GM12878 (cell line): ENCODE measurements around the gene UNC13A. TPM values are rescaled to one million over a fixed set of nuclear protein-coding genes. Genes with fewer than 3 reads are reported as not detected.

ENCODE experiments used
- ATAC-seq: fragments of 200-7000 bp; cut with Tn5 transposase; 3 replicates; pipeline ENCODE4 v1.9.1; 2020; ENCODE audit warnings: mild to moderate bottlenecking, moderate library complexity
- BruUV-seq: library from RNA; stranded (reverse); fragments of 400-500 nt; replicated peaks from 2 replicates; lab custom pipeline; 2021; lab: Mats Ljungman, UMichigan
- CTCF ChIA-PET: fragments of 300-600 bp; sonication (Branson Sonifier 250); formaldehyde crosslinking; extraction: SDS; loops from one replicate; lab custom pipeline; 2021; ENCODE audit warnings: inconsistent platforms; lab: Yijun Ruan, JAX
- POLR2A ChIA-PET: fragments of 350-600 bp; formaldehyde crosslinking; extraction: SDS; loops from one replicate; lab custom pipeline; 2021; ENCODE audit warnings: inconsistent platforms; lab: Charles Lee
- RAD21 ChIA-PET: fragments of 300-600 bp; sonication (Branson Sonifier 250); formaldehyde crosslinking; loops from one replicate; lab custom pipeline; 2023; ENCODE audit warnings: antibody characterized with exemption; ENCODE audit not compliant: unreplicated experiment; lab: Charles Lee
- SMC1A ChIA-PET: fragments of 300-600 bp; sonication (Branson Sonifier 250); formaldehyde crosslinking; loops from one replicate; lab custom pipeline; 2023; ENCODE audit not compliant: unreplicated experiment, uncharacterized antibody; lab: Charles Lee
- DNase-seq: peaks from one replicate; pipeline ENCODE4 v3.0.0-alpha.2; 2011; ENCODE audit warnings: low read depth, low spot score
- FAIRE-seq: peaks from 3 replicates; lab custom pipeline; 2011; peaks lifted over from hg19 to GRCh38; lab: Jason Lieb, UNC
- H2AFZ ChIP-seq: 2 replicates; pipeline ENCODE4 v1.6.0; 2011; ENCODE audit warnings: low read depth, low read length, control low read depth; ENCODE audit not compliant: control insufficient read depth
- H3K27ac ChIP-seq: 2 replicates; pipeline ENCODE4 v1.5.1; 2011; ENCODE audit warnings: control low read depth; ENCODE audit not compliant: control insufficient read depth, insufficient read depth
- H3K27me3 ChIP-seq, 2 experiments: replicated peaks in 1 of 2; 2 replicates each; pipeline versions ENCODE4 v1.6.0 to v1.6.1; 2011; ENCODE audit warnings: low read length in 1 of 2; ENCODE audit not compliant: control insufficient read depth in 2 of 2, insufficient read depth in 2 of 2
- H3K36me3 ChIP-seq, 2 experiments: 2 replicates each; pipeline ENCODE4 v1.5.1; 2011; ENCODE audit warnings: low read length in 1 of 2; ENCODE audit not compliant: control insufficient read depth in 2 of 2, insufficient read depth in 2 of 2
- H3K4me1 ChIP-seq: 2 replicates; pipeline ENCODE4 v1.6.1; 2011; ENCODE audit warnings: mild to moderate bottlenecking, low read length, moderate library complexity, mixed read lengths; ENCODE audit not compliant: control insufficient read depth, insufficient read depth
- H3K4me2 ChIP-seq: 2 replicates; pipeline ENCODE4 v1.6.0; 2011; ENCODE audit warnings: control low read depth; ENCODE audit not compliant: control insufficient read depth, insufficient read depth
- H3K4me3 ChIP-seq: fragments of 200-600 bp; sonication (generic); 2 replicates; pipeline ENCODE4 v1.5.1; 2016
- H3K79me2 ChIP-seq: 2 replicates; pipeline ENCODE4 v1.6.0; 2011; ENCODE audit warnings: low read length; ENCODE audit not compliant: control insufficient read depth, insufficient read depth
- H3K9ac ChIP-seq: 2 replicates; pipeline ENCODE4 v1.8.0; 2011; ENCODE audit warnings: low read length, control low read depth, mixed read lengths; ENCODE audit not compliant: control insufficient read depth, insufficient read depth
- H3K9me3 ChIP-seq: replicated peaks from 3 replicates; pipeline ENCODE4 v1.5.1; 2011; ENCODE audit warnings: mild to moderate bottlenecking, low read length; ENCODE audit not compliant: control insufficient read depth, insufficient read depth
- H4K20me1 ChIP-seq: 2 replicates; pipeline ENCODE4 v1.6.0; 2011; ENCODE audit not compliant: control insufficient read depth, insufficient read depth
- BACH1 ChIP-seq: fragments of 450-650 bp; IDR thresholded peaks from 2 replicates; pipeline ENCODE4 v1.6.1; 2017; ENCODE audit warnings: mild to moderate bottlenecking, borderline replicate concordance
- ETV6 ChIP-seq, 2 experiments: fragments of 450-650 bp in 1 of 2; IDR thresholded peaks in 1 of 2; conservative IDR thresholded peaks in 1 of 2; 2 replicates each; pipeline ENCODE4 v1.6.1; 2014; ENCODE audit warnings: antibody characterized with exemption in 1 of 2, borderline replicate concordance in 1 of 2, low read depth in 1 of 2, mild to moderate bottlenecking in 1 of 2, moderate library complexity in 1 of 2
- FOS ChIP-seq: IDR thresholded peaks from 3 replicates; pipeline ENCODE4 v1.6.1; 2011; ENCODE audit warnings: borderline replicate concordance; ENCODE audit not compliant: insufficient read length; ENCODE audit errors: extremely low read depth
- HDGF ChIP-seq: fragments of 450-650 bp; IDR thresholded peaks from 2 replicates; pipeline ENCODE4 v1.6.1; 2016; ENCODE audit warnings: antibody characterized with exemption
- MYC ChIP-seq: IDR thresholded peaks from 2 replicates; pipeline ENCODE4 v1.6.1; 2011; ENCODE audit warnings: mild to moderate bottlenecking, low read length, moderate library complexity, inconsistent platforms; ENCODE audit not compliant: insufficient read depth, insufficient replicate concordance, insufficient read length, severe bottlenecking
- TARDBP ChIP-seq: IDR thresholded peaks from 2 replicates; pipeline ENCODE4 v1.6.1; 2016; ENCODE audit warnings: borderline replicate concordance
- TCF3 ChIP-seq: IDR thresholded peaks from 2 replicates; pipeline ENCODE4 v1.6.1; 2012; ENCODE audit warnings: low read depth, mild to moderate bottlenecking, low read length, borderline replicate concordance; ENCODE audit not compliant: insufficient read depth
- ZNF384 ChIP-seq: IDR thresholded peaks from 2 replicates; pipeline ENCODE4 v1.6.1; 2012; ENCODE audit warnings: low read depth, mild to moderate bottlenecking, low read length, improper control_type of control experiment, borderline replicate concordance
- WGBS: methylation state at CpG from one replicate; pipeline ENCODE4 v1.1.6; 2016; ENCODE audit warnings: low lambda C conversion rate; ENCODE audit not compliant: insufficient replicate concordance, insufficient coverage; ENCODE audit errors: missing lambda C conversion rate; 5-methylcytosine and 5-hydroxymethylcytosine counted together
- in situ Hi-C: fragments of 300-500 bp; cut with MboI; formaldehyde crosslinking; loops from 9 replicates; pipeline ENCODE4 v1.14.3; 2018; ENCODE audit warnings: mixed read lengths
- intact Hi-C: fragments of 100-400 bp; cut with micrococcal nuclease; formaldehyde crosslinking; loops from one replicate; pipeline ENCODE4 v1.14.2; 2022; ENCODE audit not compliant: unreplicated experiment
- polyA plus RNA-seq, 11 experiments: library from polyadenylated mRNA; depleted of rRNA in 4 of 11; unstranded in 6 of 11; stranded (reverse) in 5 of 11; fragments of >200 nt; fragmentation: Nextera tagmentation in 4 of 11; fragmentation: Illumina TruSeq in 1 of 11; extraction: Ambion mirVana in 4 of 11; extraction: Trizol in 1 of 11; gene quantifications; 1 replicate in 1 of 11; 2 replicates in 10 of 11; pipeline versions ENCODE4 v1.2.1 to v1.2.3, GENCODE V29; 2011 to 2016; ENCODE audit warnings: inconsistent platforms in 2 of 11, missing spikeins in 2 of 11, low read depth in 1 of 11
- total RNA-seq, 4 experiments: library from RNA; depleted of rRNA in 3 of 4; stranded (reverse); fragments of >200 nt in 3 of 4; fragmentation: Illumina TruSeq in 1 of 4; extraction: Trizol in 1 of 4; gene quantifications; 2 replicates each; pipeline versions ENCODE4 v1.2.1 to v1.2.3, GENCODE V29; 2013 to 2021
- TF ChIP-seq, protein P1 (sequence below): IDR thresholded peaks from 2 replicates; pipeline ENCODE4 v1.6.1; 2012; ENCODE audit warnings: low read length, inconsistent platforms
- TF ChIP-seq, protein P2 (sequence below): IDR thresholded peaks from 2 replicates; pipeline ENCODE4 v1.6.1; 2012; ENCODE audit warnings: low read depth, low read length, improper control_type of control experiment

The UNC13A gene
- total and polyA plus RNA-seq, 10 of the 15 experiments (the other 5 are each of a cell fraction or from before 2014, with no cell fraction given), result under 0.01 to 0.23 (median 0.13) TPM; not detected in 1

DNA sequence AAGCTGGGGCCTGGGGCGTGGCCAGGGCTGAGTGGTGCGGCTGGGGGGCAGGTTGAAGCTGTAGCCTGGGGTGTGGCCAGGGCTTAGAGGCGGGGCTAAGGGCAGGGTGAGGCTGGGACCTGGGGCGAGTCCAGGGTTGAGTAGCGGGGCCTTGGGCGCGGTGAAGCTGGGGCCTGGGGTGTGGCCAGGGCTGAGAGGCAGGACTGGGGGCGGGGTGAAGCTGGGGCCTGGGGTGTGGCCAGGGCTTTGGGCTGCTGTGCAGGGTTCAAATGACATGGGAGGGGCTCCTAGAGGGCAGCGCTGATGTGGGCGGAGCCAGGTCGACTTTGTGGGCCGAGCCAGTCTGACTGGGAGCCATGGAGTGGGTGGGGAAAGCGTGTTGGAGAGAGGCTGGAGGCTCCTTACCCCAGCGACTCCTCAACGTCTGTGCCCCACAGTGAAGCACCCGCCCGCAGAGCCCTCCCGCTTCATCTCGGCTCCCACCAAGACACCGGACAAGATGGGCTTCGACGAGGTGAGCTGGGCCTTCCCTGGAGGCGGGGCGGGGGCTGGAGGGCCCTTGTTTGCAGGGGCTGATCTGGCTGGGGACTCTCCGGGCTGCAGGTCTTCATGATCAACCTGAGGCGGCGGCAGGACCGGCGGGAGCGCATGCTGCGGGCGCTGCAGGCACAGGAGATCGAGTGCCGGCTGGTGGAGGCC, 111.2 kb downstream of the UNC13A start:
- no peak overlapping the region for H3K4me2 ChIP-seq
- H3K9me3 ChIP-seq, result no peaks in the 10 kb centered on the region
- in situ Hi-C loops, result no loop called here
- H3K79me2 ChIP-seq, result no peaks in the 10 kb centered on the region
- CTCF ChIA-PET, result interaction anchor here (7.6 kb wide), 1 partner anchor 81 kb away, joined by 114 read pairs; no protein-coding TSS in a partner anchor
- WGBS, result 98% methylated on average over 30 of the region's 34 CpGs
- intact Hi-C loops, result no loop called here
- peak; percentile 54 for ATAC-seq
- no peaks in the 10 kb centered on the region for H4K20me1 ChIP-seq
- peaks cover 9 to 38% of the 10 kb centered on the region in 2 experiments for H3K36me3 ChIP-seq
- DNase-seq, result no peak
- RAD21 ChIA-PET, result interaction anchor here (1.3 kb wide), 2 partner anchors 74 to 80 kb away, joined by 3 to 6 read pairs; no protein-coding TSS in a partner anchor
- H3K27me3 ChIP-seq, result no peaks in the 10 kb centered on the region
- H3K9ac ChIP-seq, result no peak overlapping the region
- POLR2A ChIA-PET, result no interaction called here
- TF ChIP-seq ZNF384, result no peak
- TF ChIP-seq, protein P1, sequence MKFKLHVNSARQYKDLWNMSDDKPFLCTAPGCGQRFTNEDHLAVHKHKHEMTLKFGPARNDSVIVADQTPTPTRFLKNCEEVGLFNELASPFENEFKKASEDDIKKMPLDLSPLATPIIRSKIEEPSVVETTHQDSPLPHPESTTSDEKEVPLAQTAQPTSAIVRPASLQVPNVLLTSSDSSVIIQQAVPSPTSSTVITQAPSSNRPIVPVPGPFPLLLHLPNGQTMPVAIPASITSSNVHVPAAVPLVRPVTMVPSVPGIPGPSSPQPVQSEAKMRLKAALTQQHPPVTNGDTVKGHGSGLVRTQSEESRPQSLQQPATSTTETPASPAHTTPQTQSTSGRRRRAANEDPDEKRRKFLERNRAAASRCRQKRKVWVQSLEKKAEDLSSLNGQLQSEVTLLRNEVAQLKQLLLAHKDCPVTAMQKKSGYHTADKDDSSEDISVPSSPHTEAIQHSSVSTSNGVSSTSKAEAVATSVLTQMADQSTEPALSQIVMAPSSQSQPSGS, result no peak
- no peak for TF ChIP-seq MYC
- no peak for TF ChIP-seq TCF3
- TF ChIP-seq FOS, result no peak
- no peak for TF ChIP-seq ETV6 (conservative IDR thresholded peaks at IDR 0.05 in 1 of 2, IDR thresholded peaks at IDR 0.05 in 1 of 2; ENCODE audit: borderline replicate concordance in 1 of 2, low read depth in 1 of 2)
- TF ChIP-seq HDGF, result no peak
- TF ChIP-seq, protein P2, sequence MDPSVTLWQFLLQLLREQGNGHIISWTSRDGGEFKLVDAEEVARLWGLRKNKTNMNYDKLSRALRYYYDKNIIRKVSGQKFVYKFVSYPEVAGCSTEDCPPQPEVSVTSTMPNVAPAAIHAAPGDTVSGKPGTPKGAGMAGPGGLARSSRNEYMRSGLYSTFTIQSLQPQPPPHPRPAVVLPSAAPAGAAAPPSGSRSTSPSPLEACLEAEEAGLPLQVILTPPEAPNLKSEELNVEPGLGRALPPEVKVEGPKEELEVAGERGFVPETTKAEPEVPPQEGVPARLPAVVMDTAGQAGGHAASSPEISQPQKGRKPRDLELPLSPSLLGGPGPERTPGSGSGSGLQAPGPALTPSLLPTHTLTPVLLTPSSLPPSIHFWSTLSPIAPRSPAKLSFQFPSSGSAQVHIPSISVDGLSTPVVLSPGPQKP, result no peak
- TF ChIP-seq BACH1, result no peak
- no peak for TF ChIP-seq TARDBP
- TF ChIP-seq, all 136 proteins: peak for 0
- BruUV-seq, result no TSS peak
- SMC1A ChIA-PET, result no interaction called here
- no peak for FAIRE-seq
- Histone ChIP-seq H3K4me1 (no peaks in the 10 kb centered on the region), H3K4me3 (no peak overlapping the region), H3K27ac (no peak overlapping the region), H2AFZ (no peak overlapping the region)
